ENCODE data around the gene TPSAB1. TPM values are rescaled to one million over a fixed set of nuclear protein-coding genes. Genes with fewer than 3 reads are reported as not detected.
"Not testable (repeated sequence)": the region's sequence is repeated elsewhere in the genome, so short reads cannot be mapped to it uniquely, and the experiment has no call there.

Gene TPSAB1
- total RNA-seq, 1 donor from 2014 or later = not detected

- peak; percentile 62 for DNase-seq
- H3K27me3 Mint-ChIP-seq (ENCODE audit: unreplicated experiment) = peaks cover 3% of the 10 kb centered on the region
- H3K27ac Mint-ChIP-seq (ENCODE audit: unreplicated experiment) = no peak overlapping the region
- peak; percentile 94 for TF ChIP-seq CTCF (IDR thresholded peaks at IDR 0.05; ENCODE audit: partially characterized antibody, unreplicated experiment)
- H3K4me3 Mint-ChIP-seq (ENCODE audit: unreplicated experiment) = no peak overlapping the region
- H3K4me1 Mint-ChIP-seq (ENCODE audit: low read depth, unreplicated experiment) = peaks cover 7% of the 10 kb centered on the region
- peaks cover 10% of the 10 kb centered on the region for H3K9me3 Mint-ChIP-seq (ENCODE audit: unreplicated experiment)
- H3K36me3 Mint-ChIP-seq (ENCODE audit: unreplicated experiment) = no peaks in the 10 kb centered on the region
These were observed 45.7 kb upstream of the TPSAB1 start for GRCh38 chr16:1194665-1195392.

- Mint-ChIP-seq H3K27ac (ENCODE audit: unreplicated experiment) (no peak overlapping the region), H3K4me1 (ENCODE audit: low read depth, unreplicated experiment) (peaks cover 7% of the 10 kb centered on the region), H3K9me3 (ENCODE audit: unreplicated experiment) (peaks cover 12% of the 10 kb centered on the region), H3K36me3 (ENCODE audit: unreplicated experiment) (no peaks in the 10 kb centered on the region), H3K27me3 (ENCODE audit: unreplicated experiment) (peaks cover 5% of the 10 kb centered on the region), H3K4me3 (ENCODE audit: unreplicated experiment) (no peak overlapping the region)
- no peak for TF ChIP-seq CTCF (IDR thresholded peaks at IDR 0.05; ENCODE audit: partially characterized antibody, unreplicated experiment)
- DNase-seq = no peak
These were observed 45.2 kb upstream of the TPSAB1 start for GRCh38 chr16:1195393-1195666.

GRCh38 chr16:1196494-1196893 lies 44.0 kb upstream of the TPSAB1 start:
- TF ChIP-seq CTCF (IDR thresholded peaks at IDR 0.05; ENCODE audit: partially characterized antibody, unreplicated experiment) = no peak
- peaks cover 7% of the 10 kb centered on the region for H3K4me1 Mint-ChIP-seq (ENCODE audit: low read depth, unreplicated experiment)
- no peaks in the 10 kb centered on the region for H3K36me3 Mint-ChIP-seq (ENCODE audit: unreplicated experiment)
- H3K9me3 Mint-ChIP-seq (ENCODE audit: unreplicated experiment) = peaks cover 16% of the 10 kb centered on the region
- H3K4me3 Mint-ChIP-seq (ENCODE audit: unreplicated experiment) = peak overlapping the region; percentile 46
- H3K27ac Mint-ChIP-seq (ENCODE audit: unreplicated experiment) = no peak overlapping the region
- no peak for DNase-seq
- peaks cover 6% of the 10 kb centered on the region for H3K27me3 Mint-ChIP-seq (ENCODE audit: unreplicated experiment)

- H3K4me3 Mint-ChIP-seq (ENCODE audit: unreplicated experiment) = no peak overlapping the region
- TF ChIP-seq CTCF (IDR thresholded peaks at IDR 0.05; ENCODE audit: partially characterized antibody, unreplicated experiment) = no peak
- H3K4me1 Mint-ChIP-seq (ENCODE audit: low read depth, unreplicated experiment) = peaks cover 7% of the 10 kb centered on the region
- H3K27me3 Mint-ChIP-seq (ENCODE audit: unreplicated experiment) = peaks cover 8% of the 10 kb centered on the region
- no peaks in the 10 kb centered on the region for H3K36me3 Mint-ChIP-seq (ENCODE audit: unreplicated experiment)
- H3K27ac Mint-ChIP-seq (ENCODE audit: unreplicated experiment) = no peak overlapping the region
- DNase-seq = no peak
- peaks cover 17% of the 10 kb centered on the region for H3K9me3 Mint-ChIP-seq (ENCODE audit: unreplicated experiment)
These were observed 43.2 kb upstream of the TPSAB1 start for GRCh38 chr16:1197237-1197866.

- peaks cover 4% of the 10 kb centered on the region for H3K4me1 Mint-ChIP-seq (ENCODE audit: low read depth, unreplicated experiment)
These were observed 42.3 kb upstream of the TPSAB1 start for GRCh38 chr16:1198194-1198593.

GRCh38 chr16:1198671-1199346 lies 41.7 kb upstream of the TPSAB1 start:
- not testable (repeated sequence) for H3K4me1 Mint-ChIP-seq (ENCODE audit: low read depth, unreplicated experiment); H3K4me3 Mint-ChIP-seq (ENCODE audit: unreplicated experiment); DNase-seq; H3K36me3 Mint-ChIP-seq (ENCODE audit: unreplicated experiment); H3K27me3 Mint-ChIP-seq (ENCODE audit: unreplicated experiment); H3K27ac Mint-ChIP-seq (ENCODE audit: unreplicated experiment)
- H3K9me3 Mint-ChIP-seq (ENCODE audit: unreplicated experiment) = peaks cover 22% of the 10 kb centered on the region

More at GRCh38 chr16:1198194-1198593, 42.3 kb upstream of the TPSAB1 start:
- H3K4me3 Mint-ChIP-seq (ENCODE audit: unreplicated experiment) = no peak overlapping the region
- H3K27ac Mint-ChIP-seq (ENCODE audit: unreplicated experiment) = no peak overlapping the region
- TF ChIP-seq CTCF (IDR thresholded peaks at IDR 0.05; ENCODE audit: partially characterized antibody, unreplicated experiment) = no peak
- H3K9me3 Mint-ChIP-seq (ENCODE audit: unreplicated experiment) = peaks cover 17% of the 10 kb centered on the region
- peaks cover 9% of the 10 kb centered on the region for H3K27me3 Mint-ChIP-seq (ENCODE audit: unreplicated experiment)
- DNase-seq = no peak
- no peaks in the 10 kb centered on the region for H3K36me3 Mint-ChIP-seq (ENCODE audit: unreplicated experiment)
